Smooth muscle cell (in vitro differentiated cells): Measurements from ENCODE around the gene ANXA5. TPM values are rescaled to one million over a fixed set of nuclear protein-coding genes. Genes with fewer than 3 reads are reported as not detected.

Experiments
- DNase-seq: peaks from one replicate; lab custom pipeline; 2025; ENCODE audit not compliant: unreplicated experiment; lab: John Stamatoyannopoulos, UW
- H2AFZ ChIP-seq: fragments of 200-600 bp; sonication (generic); 2 replicates; pipeline ENCODE4 v1.6.0; 2016; ENCODE audit warnings: antibody characterized with exemption, low read depth, mild to moderate bottlenecking
- H3F3A ChIP-seq: fragments of 200-600 bp; sonication (generic); 2 replicates; pipeline ENCODE4 v1.6.0; 2017; ENCODE audit warnings: antibody characterized with exemption, low read depth
- H3K27ac ChIP-seq: fragments of 200-600 bp; sonication (generic); 2 replicates; pipeline ENCODE4 v1.5.1; 2016; ENCODE audit warnings: low read depth, mild to moderate bottlenecking
- H3K27me3 ChIP-seq: fragments of 200-600 bp; sonication (generic); 2 replicates; pipeline ENCODE4 v1.6.1; 2016; ENCODE audit warnings: low read depth, mild to moderate bottlenecking
- H3K36me3 ChIP-seq: fragments of 200-600 bp; sonication (generic); 2 replicates; pipeline ENCODE4 v1.5.1; 2016; ENCODE audit warnings: low read depth
- H3K4me1 ChIP-seq: fragments of 200-600 bp; sonication (generic); 2 replicates; pipeline ENCODE4 v1.5.1; 2016; ENCODE audit warnings: low read depth
- H3K4me2 ChIP-seq: fragments of 200-600 bp; sonication (generic); 2 replicates; pipeline ENCODE4 v1.6.0; 2016; ENCODE audit warnings: mild to moderate bottlenecking
- H3K4me3 ChIP-seq: fragments of 200-600 bp; sonication (generic); 2 replicates; pipeline ENCODE4 v1.5.1; 2016; ENCODE audit warnings: mild to moderate bottlenecking
- H3K79me2 ChIP-seq: fragments of 200-600 bp; sonication (generic); 2 replicates; pipeline ENCODE4 v1.6.0; 2016; ENCODE audit warnings: low read depth, mild to moderate bottlenecking
- H3K9ac ChIP-seq: fragments of 200-600 bp; sonication (generic); 2 replicates; pipeline ENCODE4 v1.6.0; 2016; ENCODE audit warnings: low read depth
- H3K9me3 ChIP-seq: fragments of 200-600 bp; sonication (generic); replicated peaks from 2 replicates; pipeline ENCODE4 v1.5.1; 2016; ENCODE audit warnings: low read depth
- H4K20me1 ChIP-seq: fragments of 200-600 bp; sonication (generic); 2 replicates; pipeline ENCODE4 v1.6.0; 2016; ENCODE audit warnings: low read depth
- WGBS: methylation state at CpG from one replicate; pipeline ENCODE4 v1.1.7; 2016; ENCODE audit warnings: low lambda C conversion rate; 5-methylcytosine and 5-hydroxymethylcytosine counted together
- polyA plus RNA-seq: library from polyadenylated mRNA; unstranded; fragments of >200 nt; fragmentation: Nextera tagmentation; extraction: Ambion mirVana; gene quantifications from 2 replicates; pipeline ENCODE4 v1.2.1, GENCODE V29; 2016
- total RNA-seq: library from RNA; depleted of rRNA; stranded (reverse); fragments of >200 nt; gene quantifications from 2 replicates; pipeline ENCODE4 v1.2.3, GENCODE V29; 2014
- TF ChIP-seq, protein P1 (sequence below): fragments of 200-600 bp; sonication (generic); IDR thresholded peaks from 2 replicates; pipeline ENCODE4 v1.5.1; 2017; ENCODE audit warnings: borderline replicate concordance, mild to moderate bottlenecking, antibody characterized with exemption; ENCODE audit not compliant: insufficient read depth, poor library complexity, severe bottlenecking

ANXA5 gene
- total and polyA plus RNA-seq, 2 experiments from 2014 or later: 481 to 597 TPM

DNA sequence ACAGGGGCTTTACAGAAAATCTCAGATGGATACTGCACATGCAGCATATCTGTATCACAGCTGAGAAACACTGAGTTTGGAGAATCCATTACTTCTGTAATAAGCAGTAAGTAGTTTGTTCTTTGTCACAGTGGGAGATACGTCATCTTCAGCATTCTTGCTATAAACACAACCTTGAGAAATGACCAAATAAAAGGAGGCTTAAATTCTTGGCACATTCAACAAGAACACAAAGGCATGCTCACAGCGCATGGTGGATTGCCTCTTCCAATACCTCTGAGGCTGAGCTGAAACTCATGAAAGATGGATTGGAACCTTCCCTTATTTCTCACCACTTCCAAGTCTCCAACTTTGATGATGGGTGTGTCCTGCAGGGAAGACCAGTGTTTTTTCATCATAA is 54.5 kb downstream of the ANXA5 start:
- H3K27ac ChIP-seq: no peak overlapping the region
- H3K9ac ChIP-seq: no peak overlapping the region
- H3F3A ChIP-seq: no peaks in the 10 kb centered on the region
- DNase-seq: no peak
- H3K79me2 ChIP-seq: no peaks in the 10 kb centered on the region
- no peaks in the 10 kb centered on the region for H3K27me3 ChIP-seq
- H3K4me2 ChIP-seq: no peak overlapping the region
- H3K4me1 ChIP-seq: no peaks in the 10 kb centered on the region
- H2AFZ ChIP-seq: no peak overlapping the region
- TF ChIP-seq, protein P1, sequence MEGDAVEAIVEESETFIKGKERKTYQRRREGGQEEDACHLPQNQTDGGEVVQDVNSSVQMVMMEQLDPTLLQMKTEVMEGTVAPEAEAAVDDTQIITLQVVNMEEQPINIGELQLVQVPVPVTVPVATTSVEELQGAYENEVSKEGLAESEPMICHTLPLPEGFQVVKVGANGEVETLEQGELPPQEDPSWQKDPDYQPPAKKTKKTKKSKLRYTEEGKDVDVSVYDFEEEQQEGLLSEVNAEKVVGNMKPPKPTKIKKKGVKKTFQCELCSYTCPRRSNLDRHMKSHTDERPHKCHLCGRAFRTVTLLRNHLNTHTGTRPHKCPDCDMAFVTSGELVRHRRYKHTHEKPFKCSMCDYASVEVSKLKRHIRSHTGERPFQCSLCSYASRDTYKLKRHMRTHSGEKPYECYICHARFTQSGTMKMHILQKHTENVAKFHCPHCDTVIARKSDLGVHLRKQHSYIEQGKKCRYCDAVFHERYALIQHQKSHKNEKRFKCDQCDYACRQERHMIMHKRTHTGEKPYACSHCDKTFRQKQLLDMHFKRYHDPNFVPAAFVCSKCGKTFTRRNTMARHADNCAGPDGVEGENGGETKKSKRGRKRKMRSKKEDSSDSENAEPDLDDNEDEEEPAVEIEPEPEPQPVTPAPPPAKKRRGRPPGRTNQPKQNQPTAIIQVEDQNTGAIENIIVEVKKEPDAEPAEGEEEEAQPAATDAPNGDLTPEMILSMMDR: no peak
- no peak overlapping the region for H3K4me3 ChIP-seq
- H3K36me3 ChIP-seq: no peaks in the 10 kb centered on the region
- WGBS: 89% methylated on average over 2 of the region's 2 CpGs
- no peaks in the 10 kb centered on the region for H4K20me1 ChIP-seq
- no peaks in the 10 kb centered on the region for H3K9me3 ChIP-seq

DNA sequence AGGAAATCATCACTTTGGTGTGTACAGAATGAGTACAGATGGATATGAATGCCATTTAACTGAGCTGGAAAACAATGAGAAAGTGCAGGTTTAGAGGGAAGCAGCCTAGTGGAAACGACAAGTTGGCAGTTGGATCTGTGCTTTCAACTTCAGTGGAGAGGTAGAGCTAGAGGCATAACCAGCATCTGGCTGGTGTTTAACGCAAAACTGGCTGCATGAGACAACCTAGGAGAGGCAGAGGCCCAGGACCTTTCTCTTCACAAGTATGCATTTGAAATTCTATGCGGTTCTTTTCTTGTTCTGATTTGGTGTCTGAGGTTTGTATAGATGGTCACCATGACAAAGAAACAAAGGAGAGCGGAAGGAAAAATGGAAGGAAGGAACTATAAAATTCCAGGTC is 63.1 kb downstream of the ANXA5 start:
- no peaks in the 10 kb centered on the region for H3K9me3 ChIP-seq
- H3K27me3 ChIP-seq: no peaks in the 10 kb centered on the region
- no peaks in the 10 kb centered on the region for H3F3A ChIP-seq
- no peaks in the 10 kb centered on the region for H3K79me2 ChIP-seq
- DNase-seq: no peak
- no peak overlapping the region for H3K27ac ChIP-seq
- H2AFZ ChIP-seq: no peak overlapping the region
- TF ChIP-seq, protein P1: no peak
- H3K4me3 ChIP-seq: no peak overlapping the region
- no peaks in the 10 kb centered on the region for H3K4me1 ChIP-seq
- no peaks in the 10 kb centered on the region for H4K20me1 ChIP-seq
- WGBS: 69% methylated on average over 4 of the region's 4 CpGs
- H3K36me3 ChIP-seq: no peaks in the 10 kb centered on the region
- H3K4me2 ChIP-seq: no peak overlapping the region
- no peak overlapping the region for H3K9ac ChIP-seq

DNA sequence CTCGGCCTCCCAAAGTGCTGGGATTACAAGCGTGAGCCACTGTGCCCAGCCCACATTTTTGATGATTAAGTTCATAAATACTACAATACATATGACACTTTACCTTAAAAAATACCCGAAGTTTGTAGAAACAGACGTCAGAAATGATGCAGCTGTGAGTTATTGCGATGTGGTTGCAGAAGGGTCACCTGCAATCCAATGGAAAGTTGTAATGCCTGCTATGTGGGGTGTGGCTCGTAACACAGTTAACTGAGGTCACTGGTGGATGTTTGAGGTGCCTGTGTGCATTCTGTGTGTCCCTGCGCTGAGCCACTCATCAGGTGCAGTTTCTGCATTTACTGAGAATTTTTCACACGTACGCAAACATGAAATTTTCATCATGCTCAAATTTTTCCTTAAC is 64.1 kb downstream of the ANXA5 start:
- H3K9me3 ChIP-seq: no peaks in the 10 kb centered on the region
- H3K79me2 ChIP-seq: no peaks in the 10 kb centered on the region
- H3K27ac ChIP-seq: no peak overlapping the region
- no peak overlapping the region for H3K4me3 ChIP-seq
- no peaks in the 10 kb centered on the region for H3K4me1 ChIP-seq
- TF ChIP-seq, protein P1: no peak
- H3F3A ChIP-seq: no peaks in the 10 kb centered on the region
- H3K9ac ChIP-seq: no peak overlapping the region
- no peak overlapping the region for H3K4me2 ChIP-seq
- 94% methylated on average over 9 of the region's 9 CpGs for WGBS
- no peak for DNase-seq
- no peaks in the 10 kb centered on the region for H4K20me1 ChIP-seq
- H3K36me3 ChIP-seq: no peaks in the 10 kb centered on the region
- H2AFZ ChIP-seq: no peak overlapping the region
- no peaks in the 10 kb centered on the region for H3K27me3 ChIP-seq

Other genes starting within 250 kb of the ANXA5 start
- not detected in 2 replicates for gene SMIM43, start 68.2 kb upstream of the ANXA5 start, total RNA-seq
- not detected in 2 replicates for gene SMIM43, start 68.2 kb upstream of the ANXA5 start, polyA plus RNA-seq
- 45.1 and 56.2 TPM in 2 replicates for gene EXOSC9, start 104.3 kb upstream of the ANXA5 start, total RNA-seq
- gene EXOSC9, start 104.3 kb upstream of the ANXA5 start, polyA plus RNA-seq: 27.6 and 31.8 TPM in 2 replicates
- gene CCNA2, start 126.9 kb upstream of the ANXA5 start, total RNA-seq: 21.4 and 22.5 TPM in 2 replicates
- gene CCNA2, start 126.9 kb upstream of the ANXA5 start, polyA plus RNA-seq: 13.0 and 16.2 TPM in 2 replicates
- 16.7 and 26.4 TPM in 2 replicates for gene BBS7, start 173.5 kb upstream of the ANXA5 start, total RNA-seq
- gene BBS7, start 173.5 kb upstream of the ANXA5 start, polyA plus RNA-seq: 17.7 and 19.2 TPM in 2 replicates